Colonic mucosa (tissue), 4 donors: ENCODE results near the gene MACROH2A1. TPM values are rescaled to one million over a fixed set of nuclear protein-coding genes. Genes with fewer than 3 reads are reported as not detected.

Experiments used
- DNase-seq: peaks from one replicate; pipeline ENCODE4 v3.0.0-alpha.2; 2020
- H3K27ac ChIP-seq: fragments of 200-600 bp; one replicate; pipeline ENCODE4 v1.8.0; 2021
- H3K27me3 ChIP-seq: fragments of 200-600 bp; one replicate; pipeline ENCODE4 v1.8.0; 2021
- H3K36me3 ChIP-seq: fragments of 200-600 bp; one replicate; pipeline ENCODE4 v1.8.0; 2021
- H3K4me1 ChIP-seq: fragments of 200-600 bp; one replicate; pipeline ENCODE4 v1.8.0; 2021; ENCODE audit warnings: mild to moderate bottlenecking
- H3K4me3 ChIP-seq: fragments of 200-600 bp; one replicate; pipeline ENCODE4 v1.8.0; 2021
- H3K9ac ChIP-seq, 2 donors: one replicate each; pipeline ENCODE4 v1.7.0; 2013; ENCODE audit warnings: control low read depth in 2 of 2, low read depth in 2 of 2, low read length in 2 of 2
- H3K9me3 ChIP-seq: fragments of 200-600 bp; one replicate; pipeline ENCODE4 v1.8.0; 2021
- intact Hi-C: fragments of 100-400 bp; cut with DNase I; formaldehyde crosslinking; loops from one replicate; pipeline ENCODE4 v1.14.1; 2022
- total RNA-seq, 2 donors: library from RNA; stranded (reverse); fragmentation: NEBNext Ultra II Directional in 1 of 2; extraction: Animal tissue kit (Norgen Biotek cat#: 25700) in 1 of 2; gene quantifications; one replicate each; pipeline ENCODE4 v1.2.1, GENCODE V29; 2021
- TF ChIP-seq, protein P1 (sequence below): fragments of 200-600 bp; IDR thresholded peaks from one replicate; pipeline ENCODE4 v1.8.0; 2022; ENCODE audit warnings: antibody characterized with exemption, mild to moderate bottlenecking
- donor health status: healthy.
- donor health status: DM: no; HTN: no; CAD: no.
- donor health status: DM: no; HTN: no; CAD: no.

Gene MACROH2A1
- total RNA-seq, 2 donors from 2014 or later, result 191 to 323 TPM

DNA sequence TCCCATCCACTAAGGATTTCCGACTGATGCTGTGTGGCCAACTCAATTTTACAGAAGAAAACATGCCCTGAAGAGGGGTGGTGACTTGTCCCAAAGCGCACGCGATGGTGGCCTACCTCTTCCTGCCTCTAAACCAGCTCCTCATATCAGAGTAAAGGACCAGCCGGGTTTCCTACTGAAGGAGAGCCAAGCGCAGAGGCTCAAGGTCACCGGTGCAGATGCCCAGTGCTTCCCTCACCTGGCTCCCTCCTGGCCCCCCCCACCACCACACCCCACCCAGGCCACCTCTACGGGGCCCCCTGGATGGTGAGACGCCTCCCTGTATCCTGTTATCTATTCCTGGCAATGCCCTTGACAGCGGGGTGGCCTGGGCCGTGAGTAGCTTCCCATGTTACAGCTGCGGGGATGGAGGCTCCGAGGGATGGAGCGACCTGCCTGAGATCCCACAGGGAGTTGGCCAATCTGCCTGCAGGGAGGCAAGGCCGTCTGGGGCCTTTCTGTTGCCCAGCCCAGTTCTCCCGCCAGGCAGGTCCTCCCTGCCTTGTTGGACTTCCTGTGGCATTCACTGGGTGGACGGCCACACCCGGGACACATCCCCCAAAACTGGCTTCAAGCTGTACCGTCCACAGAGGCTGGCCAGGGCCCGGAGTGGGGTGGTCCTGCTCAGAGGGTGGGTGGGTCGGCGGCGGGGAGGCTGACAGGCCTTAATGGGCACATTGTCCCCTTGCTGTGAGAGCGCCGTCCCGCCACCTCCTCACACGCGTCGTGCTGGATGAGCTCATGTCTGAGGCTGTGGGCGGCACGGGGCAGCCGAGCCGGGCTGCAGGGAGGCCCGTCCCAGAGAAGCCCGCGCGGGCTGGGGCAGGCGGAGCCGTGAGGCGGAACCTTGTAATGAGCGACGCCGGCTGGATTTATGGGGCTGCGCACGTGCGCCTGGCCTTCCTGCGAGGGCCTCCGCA is 72.5 kb downstream of the MACROH2A1 start:
- no peak for DNase-seq
- no peaks in the 10 kb centered on the region for H3K27me3 ChIP-seq
- no peak overlapping the region for H3K27ac ChIP-seq
- no peak overlapping the region for H3K9ac ChIP-seq
- no peaks in the 10 kb centered on the region for H3K36me3 ChIP-seq
- intact Hi-C loops, result no loop called here
- H3K4me1 ChIP-seq, result peaks cover 9% of the 10 kb centered on the region
- H3K9me3 ChIP-seq, result no peaks in the 10 kb centered on the region
- H3K4me3 ChIP-seq, result no peak overlapping the region
- TF ChIP-seq, protein P1, sequence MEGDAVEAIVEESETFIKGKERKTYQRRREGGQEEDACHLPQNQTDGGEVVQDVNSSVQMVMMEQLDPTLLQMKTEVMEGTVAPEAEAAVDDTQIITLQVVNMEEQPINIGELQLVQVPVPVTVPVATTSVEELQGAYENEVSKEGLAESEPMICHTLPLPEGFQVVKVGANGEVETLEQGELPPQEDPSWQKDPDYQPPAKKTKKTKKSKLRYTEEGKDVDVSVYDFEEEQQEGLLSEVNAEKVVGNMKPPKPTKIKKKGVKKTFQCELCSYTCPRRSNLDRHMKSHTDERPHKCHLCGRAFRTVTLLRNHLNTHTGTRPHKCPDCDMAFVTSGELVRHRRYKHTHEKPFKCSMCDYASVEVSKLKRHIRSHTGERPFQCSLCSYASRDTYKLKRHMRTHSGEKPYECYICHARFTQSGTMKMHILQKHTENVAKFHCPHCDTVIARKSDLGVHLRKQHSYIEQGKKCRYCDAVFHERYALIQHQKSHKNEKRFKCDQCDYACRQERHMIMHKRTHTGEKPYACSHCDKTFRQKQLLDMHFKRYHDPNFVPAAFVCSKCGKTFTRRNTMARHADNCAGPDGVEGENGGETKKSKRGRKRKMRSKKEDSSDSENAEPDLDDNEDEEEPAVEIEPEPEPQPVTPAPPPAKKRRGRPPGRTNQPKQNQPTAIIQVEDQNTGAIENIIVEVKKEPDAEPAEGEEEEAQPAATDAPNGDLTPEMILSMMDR, result no peak

DNA sequence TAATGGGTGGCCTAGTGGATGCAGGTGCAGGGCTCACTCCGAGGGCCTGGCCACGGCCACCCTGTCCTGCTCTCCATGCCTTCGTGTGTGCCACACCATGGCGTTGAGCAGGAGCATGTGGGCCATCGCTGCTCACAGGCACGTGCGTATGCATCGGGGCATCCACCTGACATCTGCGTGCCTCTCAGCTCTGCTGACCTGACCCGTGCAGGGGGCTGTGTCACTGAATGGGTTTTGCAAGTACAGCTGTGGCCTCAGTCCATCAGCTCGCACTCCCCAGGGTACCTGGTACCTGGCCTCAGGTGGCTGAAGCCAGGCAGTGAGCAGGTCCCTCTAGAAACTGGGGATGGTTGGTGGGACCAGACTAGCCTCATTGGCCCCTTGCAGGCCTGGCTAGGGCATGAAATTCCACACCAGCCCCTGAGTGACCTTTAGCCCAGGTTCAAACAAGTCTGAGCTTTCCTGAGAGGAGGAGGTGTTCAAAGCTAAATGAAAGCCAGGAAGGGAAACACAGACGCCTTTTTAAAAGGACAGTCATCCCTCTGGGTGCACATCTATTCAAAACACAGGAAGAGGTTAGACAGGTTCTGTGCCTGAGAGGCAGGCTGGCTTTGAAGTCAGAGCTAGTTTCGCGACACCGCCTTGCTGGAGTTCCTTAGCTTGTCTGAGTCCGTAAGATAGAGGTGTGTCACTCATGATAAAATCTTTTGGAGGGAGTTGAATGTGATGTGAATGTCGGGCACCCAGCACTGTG is 74.0 kb downstream of the MACROH2A1 start:
- Histone ChIP-seq H3K4me3 (no peak overlapping the region), H3K27ac (no peak overlapping the region), H3K4me1 (peaks cover 9% of the 10 kb centered on the region), H3K36me3 (no peaks in the 10 kb centered on the region), H3K9ac (no peak overlapping the region), H3K27me3 (no peaks in the 10 kb centered on the region), H3K9me3 (no peaks in the 10 kb centered on the region)
- DNase-seq, result no peak
- intact Hi-C loops, result no loop called here
- TF ChIP-seq, protein P1, result no peak

DNA sequence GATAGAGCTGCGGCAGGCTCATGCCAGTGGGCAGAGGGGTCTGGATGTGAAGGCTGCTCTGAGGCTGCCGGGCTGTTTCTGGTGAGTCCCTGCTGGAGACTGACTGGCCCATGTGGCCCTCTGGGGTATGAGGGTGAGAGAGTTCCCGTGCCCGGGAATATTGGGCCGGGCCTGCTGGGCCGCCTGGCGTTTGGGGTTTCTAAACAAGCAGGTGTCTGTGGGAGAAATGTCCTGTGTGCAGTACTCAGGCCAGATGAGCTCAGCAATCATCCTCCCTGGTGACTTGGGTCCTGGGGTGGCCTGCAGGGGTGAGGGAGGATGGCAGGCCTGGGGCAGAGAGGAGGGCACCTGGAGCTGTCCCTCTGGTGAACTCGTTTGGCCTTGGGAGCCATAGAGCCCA is 74.9 kb downstream of the MACROH2A1 start:
- intact Hi-C loops, result no loop called here
- Histone ChIP-seq H3K27ac (no peak overlapping the region), H3K4me3 (no peak overlapping the region), H3K9ac (no peak overlapping the region), H3K36me3 (no peaks in the 10 kb centered on the region), H3K27me3 (no peaks in the 10 kb centered on the region), H3K4me1 (peaks cover 9% of the 10 kb centered on the region), H3K9me3 (no peaks in the 10 kb centered on the region)
- TF ChIP-seq, protein P1, result no peak
- DNase-seq, result no peak

DNA sequence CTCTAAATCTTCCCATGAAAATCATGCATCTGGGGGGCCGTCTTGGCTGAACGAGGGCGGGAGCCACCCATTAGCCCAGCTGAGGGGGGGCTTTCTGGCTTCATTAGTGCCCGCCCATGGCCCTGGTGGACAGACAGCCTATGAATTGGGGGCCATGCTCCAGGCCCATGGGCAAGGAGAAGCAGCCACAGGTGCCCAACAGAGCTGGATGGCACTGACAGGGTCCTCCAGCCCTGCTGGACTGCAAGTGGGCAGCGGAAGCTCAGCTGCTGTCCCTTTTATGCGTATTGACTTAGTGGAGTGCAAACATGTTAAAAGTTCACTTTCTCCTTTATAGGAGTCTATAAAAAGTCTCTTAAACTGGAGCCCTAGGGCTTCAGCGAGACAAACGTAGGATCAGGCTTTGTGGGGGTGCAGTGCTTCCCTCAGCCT is 75.3 kb downstream of the MACROH2A1 start:
- TF ChIP-seq, protein P1, result no peak
- no peak for DNase-seq
- H3K9ac ChIP-seq, result no peak overlapping the region

DNA sequence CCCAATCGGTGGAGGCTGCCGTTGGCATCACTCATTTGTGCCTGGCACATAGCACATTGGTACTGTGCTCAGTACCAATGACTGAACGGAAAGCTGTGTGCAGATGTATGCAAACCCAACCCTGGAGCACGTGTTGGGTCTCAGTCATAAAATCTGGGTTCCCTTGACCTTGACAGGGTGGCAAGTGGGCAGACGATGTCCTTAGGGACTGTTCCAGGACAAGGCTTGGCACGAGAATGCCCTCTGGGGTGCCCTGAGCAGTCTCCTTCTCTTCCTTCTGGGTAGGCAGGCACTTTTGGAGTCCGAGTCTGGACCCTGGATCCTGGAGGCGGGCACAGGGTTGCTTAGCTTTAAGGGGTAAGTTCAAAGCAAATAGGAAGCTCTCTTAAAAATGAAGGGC is 75.8 kb downstream of the MACROH2A1 start:
- intact Hi-C loops, result no loop called here
- Histone ChIP-seq H3K27me3 (no peaks in the 10 kb centered on the region), H3K9me3 (no peaks in the 10 kb centered on the region), H3K4me3 (no peak overlapping the region), H3K4me1 (peaks cover 9% of the 10 kb centered on the region), H3K36me3 (no peaks in the 10 kb centered on the region), H3K9ac (no peak overlapping the region), H3K27ac (no peak overlapping the region)
- TF ChIP-seq, protein P1, result no peak
- no peak for DNase-seq

More for the DNA sequence above, 75.3 kb downstream of the MACROH2A1 start:
- peaks cover 9% of the 10 kb centered on the region for H3K4me1 ChIP-seq
- H3K27me3 ChIP-seq, result no peaks in the 10 kb centered on the region
- no peak overlapping the region for H3K4me3 ChIP-seq
- intact Hi-C loops, result no loop called here
- no peaks in the 10 kb centered on the region for H3K9me3 ChIP-seq
- H3K36me3 ChIP-seq, result no peaks in the 10 kb centered on the region
- H3K27ac ChIP-seq, result no peak overlapping the region
